ENCODE measurements around the gene ONECUT2.
"Not testable (repeated sequence)": the region's sequence is repeated elsewhere in the genome, so short reads cannot be mapped to it uniquely, and the experiment has no call there.

The ONECUT2 gene

GRCh38 chr18:57434536-57435494 lies at the start of gene ONECUT2:
Gene ONECUT2, plus strand, starts transcription at chr18:57435374. Its CDS starts 343 bp downstream, at chr18:57435717.
- H3K4me3 ChIP-seq (ENCODE audit: low read length), result peak within 1 kb of the TSS; percentile 47
- no peak for TF ChIP-seq CTCF (IDR thresholded peaks at IDR 0.05; ENCODE audit: insufficient read depth, low read depth, low read length, missing control alignments)
- DNase-seq (ENCODE audit: low read depth), result peak; percentile 92

- peak; percentile 30 for DNase-seq (ENCODE audit: low read depth)
- no peak overlapping the region for H3K4me3 ChIP-seq (ENCODE audit: low read length)
- no peak for TF ChIP-seq CTCF (IDR thresholded peaks at IDR 0.05; ENCODE audit: insufficient read depth, low read depth, low read length, missing control alignments)
Measured at GRCh38 chr18:57389271-57389670, 45.9 kb upstream of the ONECUT2 start.

GRCh38 chr18:57390044-57390443 lies 45.1 kb upstream of the ONECUT2 start:
- no peak for DNase-seq (ENCODE audit: low read depth)
- H3K4me3 ChIP-seq (ENCODE audit: low read length), result no peak overlapping the region
- TF ChIP-seq CTCF (IDR thresholded peaks at IDR 0.05; ENCODE audit: insufficient read depth, low read depth, low read length, missing control alignments), result no peak

GRCh38 chr18:57394749-57395148 lies 40.4 kb upstream of the ONECUT2 start:
- not testable (repeated sequence) for H3K4me3 ChIP-seq (ENCODE audit: low read length); DNase-seq (ENCODE audit: low read depth)

- DNase-seq (ENCODE audit: low read depth); H3K4me3 ChIP-seq (ENCODE audit: low read length): not testable (repeated sequence)
Measured at GRCh38 chr18:57396831-57397230, 38.3 kb upstream of the ONECUT2 start.

GRCh38 chr18:57397440-57398132 lies 37.6 kb upstream of the ONECUT2 start:
- no peak for TF ChIP-seq CTCF (IDR thresholded peaks at IDR 0.05; ENCODE audit: insufficient read depth, low read depth, low read length, missing control alignments)

GRCh38 chr18:57404345-57404744 lies 30.8 kb upstream of the ONECUT2 start:
- no peak overlapping the region for H3K4me3 ChIP-seq (ENCODE audit: low read length)
- no peak for TF ChIP-seq CTCF (IDR thresholded peaks at IDR 0.05; ENCODE audit: insufficient read depth, low read depth, low read length, missing control alignments)
- no peak for DNase-seq (ENCODE audit: low read depth)

More at GRCh38 chr18:57397440-57398132, 37.6 kb upstream of the ONECUT2 start:
- peak; percentile 42 for DNase-seq (ENCODE audit: low read depth)
- no peak overlapping the region for H3K4me3 ChIP-seq (ENCODE audit: low read length)

Data from epithelial cell of esophagus (primary cell).